CD4-positive, alpha-beta T cell treated with Interleukin-17A for 4 hours (primary cell): Measurements from ENCODE around the gene ACADSB.

Experiments used
- DNase-seq: peaks from one replicate; pipeline ENCODE4 v3.0.0-alpha.2; 2020; ENCODE audit warnings: mixed read lengths

Gene ACADSB

GRCh38 chr10:123008355-123009104, at the start of gene ACADSB, which contains the start of gene IKZF5:
Gene ACADSB (plus strand): TSS chr10:123009006. CDS start chr10:123009030, 24 bp downstream.
Gene IKZF5 (minus strand): TSS chr10:123008795. CDS start chr10:122998625, 10,170 bp downstream.
- peak; percentile 97 for DNase-seq

- no peak for DNase-seq
Observed at GRCh38 chr10:122962405-122962804, 46.4 kb upstream of the ACADSB start.

GRCh38 chr10:122966879-122967278, 41.9 kb upstream of the ACADSB start:
- no peak for DNase-seq

GRCh38 chr10:122968698-122969097, 40.1 kb upstream of the ACADSB start:
- no peak for DNase-seq

- DNase-seq = no peak
Observed at GRCh38 chr10:122974023-122974422, 34.8 kb upstream of the ACADSB start.

- no peak for DNase-seq
Observed at GRCh38 chr10:122974543-122975064, 34.2 kb upstream of the ACADSB start.

- DNase-seq = peak; percentile 93
Observed at GRCh38 chr10:122980209-122981065, 28.4 kb upstream of the ACADSB start, which contains the start of gene PSTK. Gene PSTK (plus strand): TSS chr10:122980401. CDS start chr10:122980480, 79 bp downstream.

- DNase-seq = no peak
Observed at GRCh38 chr10:122981066-122981464, 27.7 kb upstream of the ACADSB start.

- DNase-seq = no peak
Observed at GRCh38 chr10:122983898-122984297, 24.9 kb upstream of the ACADSB start.

- no peak for DNase-seq
Observed at GRCh38 chr10:122984708-122985107, 24.1 kb upstream of the ACADSB start.

- DNase-seq = no peak
Observed at GRCh38 chr10:122986335-122986734, 22.5 kb upstream of the ACADSB start.

GRCh38 chr10:122988501-122988900, 20.3 kb upstream of the ACADSB start:
- DNase-seq = no peak

GRCh38 chr10:122990278-122990677, 18.5 kb upstream of the ACADSB start:
- no peak for DNase-seq

GRCh38 chr10:122992031-122992585, 16.7 kb upstream of the ACADSB start:
- no peak for DNase-seq

- DNase-seq = no peak
Observed at GRCh38 chr10:122993797-122994336, 14.9 kb upstream of the ACADSB start.

GRCh38 chr10:122995936-122996335, 12.9 kb upstream of the ACADSB start:
- no peak for DNase-seq

GRCh38 chr10:122997864-122998263, 10.9 kb upstream of the ACADSB start:
- DNase-seq = no peak

GRCh38 chr10:122998360-122998917, 10.4 kb upstream of the ACADSB start:
- no peak for DNase-seq

GRCh38 chr10:122998934-122999333, 9.9 kb upstream of the ACADSB start:
- no peak for DNase-seq

GRCh38 chr10:122999347-122999746, 9.5 kb upstream of the ACADSB start:
- no peak for DNase-seq

GRCh38 chr10:123000155-123000554, 8.7 kb upstream of the ACADSB start:
- DNase-seq = no peak

- DNase-seq = no peak
Observed at GRCh38 chr10:123001370-123001769, 7.4 kb upstream of the ACADSB start.

GRCh38 chr10:123004298-123004697, 4.5 kb upstream of the ACADSB start:
- no peak for DNase-seq
